Prostate gland (tissue), 2 donors: ENCODE results near the gene MMS22L. TPM values are rescaled to one million over a fixed set of nuclear protein-coding genes. Genes with fewer than 3 reads are reported as not detected.
"Not testable (repeated sequence)": the region's sequence is repeated elsewhere in the genome, so short reads cannot be mapped to it uniquely, and the experiment has no call there.

ENCODE experiments used
- DNase-seq: peaks from one replicate; pipeline ENCODE4 v3.0.0-alpha.2; 2019; ENCODE audit warnings: low spot score
- H3K27ac ChIP-seq, 2 donors: fragments of 200-600 bp; sonication (generic); 2 replicates each; pipeline ENCODE4 v1.5.1; 2017 to 2019
- H3K27me3 ChIP-seq: fragments of 200-600 bp; sonication (generic); replicated peaks from 2 replicates; pipeline ENCODE4 v1.5.1; 2019; ENCODE audit not compliant: insufficient read depth
- H3K36me3 ChIP-seq, 2 donors: fragments of 200-600 bp; sonication (generic); 1 replicate in 1 of 2; 2 replicates in 1 of 2; pipeline versions ENCODE4 v1.5.1 to v1.8.1; 2017 to 2019
- H3K4me1 ChIP-seq: fragments of 200-600 bp; sonication (generic); replicated peaks from 2 replicates; pipeline ENCODE4 v1.5.1; 2019
- H3K4me3 ChIP-seq, 2 donors: fragments of 200-600 bp; sonication (generic); 2 replicates each; pipeline ENCODE4 v1.5.1; 2017 to 2019
- H3K9me3 ChIP-seq: fragments of 200-600 bp; sonication (generic); 2 replicates; pipeline ENCODE4 v1.5.1; 2017
- CTCF ChIP-seq, 4 experiments: fragments of 200-600 bp in 2 of 4; fragments of 450-650 bp in 2 of 4; sonication (generic) in 2 of 4; IDR thresholded peaks; 1 replicate in 3 of 4; 2 replicates in 1 of 4; pipeline ENCODE4 v1.5.1; 2016 to 2019; ENCODE audit warnings: antibody characterized with exemption in 4 of 4, mild to moderate bottlenecking in 2 of 4, moderate library complexity in 2 of 4
- POLR2A ChIP-seq: fragments of 450-650 bp; IDR thresholded peaks from one replicate; pipeline ENCODE4 v1.6.1; 2016; ENCODE audit warnings: antibody characterized with exemption, mild to moderate bottlenecking
- POLR2AphosphoS5 ChIP-seq: sonication (generic); formaldehyde crosslinking; IDR thresholded peaks from one replicate; pipeline ENCODE4 v1.6.1; 2017; ENCODE audit warnings: antibody characterized with exemption
- WGBS: methylation state at CpG from one replicate; pipeline ENCODE4 v1.1.5; 2018; 5-methylcytosine and 5-hydroxymethylcytosine counted together
- intact Hi-C: fragments of 100-400 bp; cut with DNase I; formaldehyde crosslinking; loops from one replicate; pipeline ENCODE4 v1.14.2; 2022
- total RNA-seq, 2 donors: library from RNA; depleted of rRNA; stranded (reverse); fragments of >200 nt; gene quantifications; one replicate each; pipeline ENCODE4 v1.1.0, GENCODE V29; 2016

MMS22L gene
- total RNA-seq, 2 donors from 2014 or later: 6.4 to 21.6 TPM

GRCh38 chr6:97176468-97176867 lies 106.5 kb downstream of the MMS22L start:
- no peak overlapping the region for H3K4me3 ChIP-seq
- DNase-seq: no peak
- 94% methylated on average over 2 of the region's 2 CpGs for WGBS
- no peak for TF ChIP-seq POLR2AphosphoS5
- no peak for TF ChIP-seq CTCF (IDR thresholded peaks at IDR 0.05)
- TF ChIP-seq POLR2A: no peak
- H3K27me3 ChIP-seq: no peaks in the 10 kb centered on the region
- H3K36me3 ChIP-seq: no peaks in the 10 kb centered on the region
- no peak overlapping the region for H3K27ac ChIP-seq
- H3K4me1 ChIP-seq: no peaks in the 10 kb centered on the region
- H3K9me3 ChIP-seq: no peaks in the 10 kb centered on the region
- intact Hi-C loops: no loop called here

DNA sequence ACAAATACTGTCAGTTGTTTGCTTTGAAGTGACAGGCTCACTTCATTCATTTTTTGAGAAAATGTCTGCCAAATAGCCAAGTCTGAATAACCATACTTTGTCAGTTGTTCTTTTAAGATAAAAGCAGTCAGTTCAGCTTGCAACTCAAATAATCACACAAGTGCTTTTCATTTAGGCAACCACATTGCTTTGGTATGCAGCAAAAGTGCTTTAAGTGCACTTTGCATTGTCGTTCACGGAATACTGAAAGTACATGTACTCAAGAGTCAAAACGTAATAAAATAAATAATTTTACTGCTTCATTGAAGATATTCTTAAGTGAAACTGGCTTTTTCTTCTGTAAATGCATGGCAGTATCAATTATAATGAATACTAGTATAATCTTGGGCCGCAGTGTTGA lies 107.2 kb downstream of the MMS22L start:
- WGBS: 75% methylated on average over 4 of the region's 4 CpGs
- no peaks in the 10 kb centered on the region for H3K36me3 ChIP-seq
- intact Hi-C loops: no loop called here
- H3K9me3 ChIP-seq: no peaks in the 10 kb centered on the region
- no peak for DNase-seq
- H3K27me3 ChIP-seq: no peaks in the 10 kb centered on the region
- no peak overlapping the region for H3K4me3 ChIP-seq
- no peaks in the 10 kb centered on the region for H3K4me1 ChIP-seq
- no peak overlapping the region for H3K27ac ChIP-seq
- TF ChIP-seq CTCF (IDR thresholded peaks at IDR 0.05) (no peak), POLR2A (no peak), POLR2AphosphoS5 (no peak)

DNA sequence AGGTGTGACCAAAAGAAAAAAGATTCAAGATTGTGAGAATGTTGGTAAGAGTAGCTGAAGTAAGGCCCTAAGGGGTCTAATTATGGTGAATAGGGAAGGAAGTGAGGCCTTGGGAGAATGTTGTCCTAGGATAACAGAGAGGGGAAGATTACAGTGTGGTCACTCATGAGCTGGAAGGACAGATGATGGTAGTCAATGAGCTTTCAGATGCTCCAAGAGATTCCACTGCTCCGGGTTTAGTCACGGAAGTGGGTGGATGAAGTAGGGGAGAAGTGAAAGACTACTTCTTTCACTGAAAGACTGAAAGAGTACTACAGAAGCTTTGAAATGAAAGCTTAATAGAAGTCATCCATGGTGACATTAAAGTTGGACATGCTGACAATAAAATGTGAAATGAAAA lies 108.5 kb downstream of the MMS22L start:
- WGBS: 95% methylated on average over 2 of the region's 2 CpGs
- intact Hi-C loops: no loop called here
- no peaks in the 10 kb centered on the region for H3K9me3 ChIP-seq
- H3K4me1 ChIP-seq: no peaks in the 10 kb centered on the region
- no peak for DNase-seq
- no peak overlapping the region for H3K4me3 ChIP-seq
- H3K36me3 ChIP-seq: no peaks in the 10 kb centered on the region
- TF ChIP-seq POLR2AphosphoS5: no peak
- TF ChIP-seq CTCF (IDR thresholded peaks at IDR 0.05): no peak
- no peak for TF ChIP-seq POLR2A
- H3K27me3 ChIP-seq: no peaks in the 10 kb centered on the region
- no peak overlapping the region for H3K27ac ChIP-seq

DNA sequence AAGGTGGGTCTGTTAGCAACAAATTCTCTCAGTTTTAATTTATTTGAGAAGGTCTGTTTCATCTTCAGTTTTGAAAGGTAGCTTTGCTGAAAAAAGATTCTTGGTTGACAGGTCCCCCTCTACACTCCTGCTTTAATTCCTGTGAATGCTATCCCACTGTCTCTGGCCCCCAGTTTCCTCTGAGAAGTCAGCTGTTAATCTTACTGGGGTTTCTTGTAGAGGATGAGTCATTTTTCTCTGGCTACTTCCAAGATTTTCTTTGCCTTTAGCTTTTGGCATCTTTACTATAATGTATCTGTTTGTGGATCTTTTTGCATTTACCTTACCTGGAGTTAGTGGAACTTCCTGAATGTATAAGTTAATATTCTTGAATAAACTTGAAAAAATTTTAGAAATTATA lies 122.7 kb downstream of the MMS22L start:
- no peaks in the 10 kb centered on the region for H3K36me3 ChIP-seq
- no peak overlapping the region for H3K27ac ChIP-seq
- intact Hi-C loops: no loop called here
- no peak overlapping the region for H3K4me3 ChIP-seq
- no peaks in the 10 kb centered on the region for H3K4me1 ChIP-seq
- H3K9me3 ChIP-seq: no peaks in the 10 kb centered on the region
- no peak for DNase-seq
- H3K27me3 ChIP-seq: no peaks in the 10 kb centered on the region
- TF ChIP-seq CTCF (IDR thresholded peaks at IDR 0.05) (no peak), POLR2AphosphoS5 (no peak), POLR2A (no peak)

GRCh38 chr6:97155447-97155846 lies 127.6 kb downstream of the MMS22L start:
- H3K36me3 ChIP-seq, H3K4me3 ChIP-seq, intact Hi-C loops, H3K9me3 ChIP-seq, H3K27me3 ChIP-seq, H3K27ac ChIP-seq, H3K4me1 ChIP-seq, DNase-seq: not testable (repeated sequence)
- 97% methylated on average over 5 of the region's 5 CpGs for WGBS
